Cardiac fibroblast (primary cell): Measurements from ENCODE around the gene DCAF4.

Source experiments
- DNase-seq, 2 donors: peaks; one replicate each; pipeline versions ENCODE4 v3.0.0 to v3.0.0-alpha.2; 2010; ENCODE audit warnings: low read depth in 2 of 2
- H3K4me3 ChIP-seq, 2 donors: replicated peaks in 1 of 2; 1 replicate in 1 of 2; 2 replicates in 1 of 2; pipeline ENCODE4 v1.5.1; 2011; ENCODE audit warnings: low read depth in 2 of 2, low read length in 2 of 2, mild to moderate bottlenecking in 2 of 2, moderate library complexity in 1 of 2
- TF ChIP-seq, protein P1 (sequence below): IDR thresholded peaks from one replicate; pipeline ENCODE4 v1.5.1; 2011; ENCODE audit warnings: low read depth, mild to moderate bottlenecking, low read length, inconsistent platforms

The DCAF4 gene

DNA sequence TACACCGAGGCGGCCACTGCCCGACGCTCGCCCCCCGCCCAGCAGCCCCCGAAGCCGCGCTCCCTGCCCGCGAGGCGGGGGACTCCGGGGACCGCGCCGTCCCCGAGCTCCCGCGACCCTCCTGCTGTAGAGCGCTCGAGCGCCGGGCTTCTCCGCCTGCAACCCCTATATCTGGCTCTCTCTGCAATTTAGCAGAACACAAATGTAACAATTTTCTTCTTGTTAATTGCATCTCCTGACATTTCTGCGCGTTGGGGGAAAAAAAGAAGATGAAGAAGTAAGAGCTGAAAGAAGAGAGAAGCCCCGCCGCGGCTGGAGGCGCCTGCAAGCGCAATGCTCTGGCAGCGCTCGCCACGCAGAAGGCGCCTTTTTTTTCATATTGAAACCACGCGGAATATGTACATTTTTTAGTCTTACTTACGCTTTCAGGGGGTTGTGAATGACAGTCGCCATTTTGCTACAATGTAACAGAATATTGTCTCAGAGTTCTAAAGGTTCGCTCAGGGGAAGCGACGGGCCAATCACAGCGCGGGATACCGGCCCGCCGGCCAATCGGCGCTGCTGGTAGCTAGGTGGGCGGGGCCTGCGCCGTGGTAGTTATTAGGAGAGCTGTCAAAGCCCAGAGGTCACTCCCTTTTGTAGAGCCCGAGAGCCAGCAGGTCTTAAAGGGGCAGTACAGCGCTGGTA is 32.5 kb upstream of the DCAF4 start, which contains the start of gene DPF3:
DPF3 (minus strand) TSS at position 466 of the 687 bp plus-strand sequence; CDS start at position 453, 13 bp downstream.
- H3K4me3 ChIP-seq = peak within 1 kb of the TSS; percentile 62 to 70
- DNase-seq = peak; percentile 96
- TF ChIP-seq, protein P1, sequence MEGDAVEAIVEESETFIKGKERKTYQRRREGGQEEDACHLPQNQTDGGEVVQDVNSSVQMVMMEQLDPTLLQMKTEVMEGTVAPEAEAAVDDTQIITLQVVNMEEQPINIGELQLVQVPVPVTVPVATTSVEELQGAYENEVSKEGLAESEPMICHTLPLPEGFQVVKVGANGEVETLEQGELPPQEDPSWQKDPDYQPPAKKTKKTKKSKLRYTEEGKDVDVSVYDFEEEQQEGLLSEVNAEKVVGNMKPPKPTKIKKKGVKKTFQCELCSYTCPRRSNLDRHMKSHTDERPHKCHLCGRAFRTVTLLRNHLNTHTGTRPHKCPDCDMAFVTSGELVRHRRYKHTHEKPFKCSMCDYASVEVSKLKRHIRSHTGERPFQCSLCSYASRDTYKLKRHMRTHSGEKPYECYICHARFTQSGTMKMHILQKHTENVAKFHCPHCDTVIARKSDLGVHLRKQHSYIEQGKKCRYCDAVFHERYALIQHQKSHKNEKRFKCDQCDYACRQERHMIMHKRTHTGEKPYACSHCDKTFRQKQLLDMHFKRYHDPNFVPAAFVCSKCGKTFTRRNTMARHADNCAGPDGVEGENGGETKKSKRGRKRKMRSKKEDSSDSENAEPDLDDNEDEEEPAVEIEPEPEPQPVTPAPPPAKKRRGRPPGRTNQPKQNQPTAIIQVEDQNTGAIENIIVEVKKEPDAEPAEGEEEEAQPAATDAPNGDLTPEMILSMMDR = no peak

DNA sequence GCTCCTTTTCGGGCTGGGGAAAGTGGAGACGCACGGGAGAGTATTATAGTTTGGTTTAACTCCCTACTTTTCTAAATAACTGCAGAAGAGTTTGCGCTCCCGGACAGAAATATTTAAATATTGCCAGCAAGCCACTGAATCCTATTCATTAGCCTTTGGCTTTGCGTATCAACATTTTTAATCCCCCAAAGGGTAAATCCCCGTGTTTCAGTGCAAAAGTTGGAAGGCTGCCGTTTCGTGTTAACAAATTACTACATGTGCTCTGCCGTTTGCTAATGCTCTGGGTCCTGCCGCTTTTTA is 32.0 kb upstream of the DCAF4 start:
- TF ChIP-seq, protein P1 = no peak
- DNase-seq = no peak
- H3K4me3 ChIP-seq = peak overlapping the region; percentile 62 to 70

DNA sequence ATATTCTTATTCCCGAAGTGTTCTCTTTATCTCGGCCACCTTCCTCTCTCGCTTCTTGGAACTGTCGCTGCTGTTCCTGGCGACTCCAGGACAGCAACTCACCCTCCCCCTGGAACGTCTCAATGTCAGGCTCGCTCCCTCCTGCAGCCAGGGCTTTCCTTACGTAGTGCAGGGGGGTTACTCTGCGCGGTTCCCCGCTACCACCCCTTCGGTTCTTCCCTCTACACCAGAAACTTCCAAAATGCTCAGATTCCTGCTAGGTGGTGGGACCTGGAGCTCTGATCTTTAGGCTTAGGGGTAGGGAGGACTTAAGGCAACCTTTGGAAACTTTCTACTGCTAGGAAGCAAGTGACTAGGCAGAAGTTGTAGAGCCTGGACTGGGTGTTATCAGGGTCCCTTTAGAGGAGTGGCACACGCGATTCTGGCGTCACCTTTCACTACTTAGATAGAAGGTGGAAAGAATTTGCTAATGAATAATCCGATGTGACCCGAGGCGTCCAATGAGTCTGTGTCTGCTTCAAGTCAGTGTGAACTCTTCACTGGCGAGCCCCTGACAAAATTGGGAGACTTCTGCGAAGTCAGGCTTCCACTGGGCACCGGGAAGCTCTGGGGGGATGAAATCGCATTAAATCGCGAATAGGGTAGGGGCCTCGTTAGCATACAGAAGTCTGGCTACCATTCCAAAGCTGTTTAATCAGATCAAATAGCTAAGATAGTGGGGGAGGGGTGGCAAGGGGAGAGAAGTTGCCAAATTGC is 31.5 kb upstream of the DCAF4 start:
- H3K4me3 ChIP-seq = peak overlapping the region; percentile 62 to 70
- DNase-seq = peak in 1 of 2 donors; percentile 16
- TF ChIP-seq, protein P1 = no peak

DNA sequence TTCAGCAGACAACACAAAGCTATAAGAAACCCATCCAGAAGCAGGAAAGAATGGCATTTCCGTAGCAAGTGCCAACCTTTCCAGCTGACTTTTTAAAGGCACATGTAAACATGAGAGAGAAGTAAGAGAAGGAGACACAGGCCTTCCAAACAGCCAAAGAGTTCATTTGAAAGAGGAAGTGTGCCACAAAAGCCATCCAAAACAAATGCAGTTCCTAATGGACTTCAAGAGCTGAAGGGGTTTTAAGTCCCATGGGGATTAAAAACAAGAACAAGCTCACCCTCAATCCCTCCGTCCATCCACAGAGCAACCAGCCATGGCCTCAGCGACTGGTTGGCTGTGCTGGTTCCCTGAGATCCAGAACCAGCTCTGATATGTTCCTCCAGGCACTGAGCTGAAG is 27.8 kb upstream of the DCAF4 start:
- H3K4me3 ChIP-seq = no peak overlapping the region
- no peak for DNase-seq
- TF ChIP-seq, protein P1 = no peak

- TF ChIP-seq, protein P1 = no peak
- no peak for DNase-seq
- H3K4me3 ChIP-seq = no peak overlapping the region
Measured at GRCh38 chr14:72901361-72901760, 24.9 kb upstream of the DCAF4 start.

DNA sequence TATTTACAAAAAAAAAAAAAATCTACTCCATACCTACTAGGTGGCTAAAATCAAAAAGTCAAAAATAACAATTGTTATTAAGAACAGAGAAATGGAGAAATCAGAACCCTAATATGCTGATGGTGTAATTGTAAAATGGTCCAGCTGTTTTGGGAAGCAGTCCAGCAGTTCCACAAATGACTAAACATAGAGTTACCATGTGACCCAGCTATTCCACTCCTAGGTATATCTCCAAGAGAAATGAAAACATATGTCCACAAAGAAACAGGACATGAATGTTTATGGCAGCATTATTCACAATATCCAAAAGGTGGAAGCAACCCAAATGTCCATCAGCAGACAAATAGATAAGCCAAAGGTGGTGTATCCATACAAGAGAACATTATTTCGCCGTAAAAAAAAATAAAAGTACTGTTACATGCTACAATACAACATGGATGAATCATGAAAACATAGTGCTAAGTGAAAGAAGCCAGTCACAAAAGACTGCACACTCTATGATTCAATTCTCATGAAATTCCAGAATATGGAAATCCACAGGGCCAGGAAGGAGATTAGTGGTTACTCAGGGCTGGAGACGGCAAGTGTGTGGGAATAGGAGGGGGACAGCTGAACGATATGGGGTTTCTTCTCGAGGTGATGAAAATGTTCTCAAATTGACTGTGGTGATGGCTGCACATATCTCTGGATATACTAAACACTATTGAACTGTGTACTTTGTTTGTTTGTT is 23.3 kb upstream of the DCAF4 start:
- DNase-seq = peak in 1 of 2 donors; percentile 34
- TF ChIP-seq, protein P1 = no peak
- no peak overlapping the region for H3K4me3 ChIP-seq
